ENCODE measurements around the gene FBXW7.

The FBXW7 gene

DNA sequence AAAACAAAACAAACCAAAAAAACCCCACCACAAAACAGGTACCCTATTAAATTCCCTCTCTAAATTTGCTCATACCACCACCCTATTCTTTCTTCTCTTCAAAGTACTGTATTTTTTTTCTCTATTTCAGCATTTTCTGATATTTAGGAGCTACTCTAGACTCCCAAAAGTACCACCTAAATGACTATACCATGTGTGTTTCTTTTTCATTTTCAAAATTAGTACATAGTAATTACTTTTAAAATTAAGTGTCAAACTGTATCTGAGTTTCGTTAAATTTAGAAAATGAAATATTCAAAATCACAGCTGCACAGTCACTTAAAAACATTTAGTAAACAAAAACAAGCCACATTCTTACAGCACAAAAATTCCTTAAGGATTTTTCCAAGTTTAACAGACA, 161.7 kb downstream of the FBXW7 start:
- H3K27ac ChIP-seq (ENCODE audit: low read depth, low read length) = no peak overlapping the region
- no peaks in the 10 kb centered on the region for H3K4me1 ChIP-seq (ENCODE audit: control insufficient read depth, insufficient read depth, low read length)
- no peaks in the 10 kb centered on the region for H3K9me3 ChIP-seq (ENCODE audit: control insufficient read depth, insufficient read depth, low read depth, low read length)
- H3K9ac ChIP-seq (ENCODE audit: low read length) = no peak overlapping the region
- H3K27me3 ChIP-seq (ENCODE audit: control insufficient read depth, insufficient read depth, low read length) = no peaks in the 10 kb centered on the region
- no peak overlapping the region for H3K4me3 ChIP-seq (ENCODE audit: low read depth, low read length)
- no peaks in the 10 kb centered on the region for H3K36me3 ChIP-seq (ENCODE audit: control insufficient read depth, insufficient read depth, low read length)

GRCh38 chr4:152372444-152372843, 163.4 kb downstream of the FBXW7 start:
- no peak overlapping the region for H3K9ac ChIP-seq (ENCODE audit: low read length)
- no peaks in the 10 kb centered on the region for H3K9me3 ChIP-seq (ENCODE audit: control insufficient read depth, insufficient read depth, low read depth, low read length)
- no peaks in the 10 kb centered on the region for H3K4me1 ChIP-seq (ENCODE audit: control insufficient read depth, insufficient read depth, low read length)
- no peaks in the 10 kb centered on the region for H3K36me3 ChIP-seq (ENCODE audit: control insufficient read depth, insufficient read depth, low read length)
- no peaks in the 10 kb centered on the region for H3K27me3 ChIP-seq (ENCODE audit: control insufficient read depth, insufficient read depth, low read length)
- no peak overlapping the region for H3K27ac ChIP-seq (ENCODE audit: low read depth, low read length)
- no peak overlapping the region for H3K4me3 ChIP-seq (ENCODE audit: low read depth, low read length)

- H3K9me3 ChIP-seq (ENCODE audit: control insufficient read depth, insufficient read depth, low read depth, low read length) = no peaks in the 10 kb centered on the region
- no peak overlapping the region for H3K4me3 ChIP-seq (ENCODE audit: low read depth, low read length)
- no peaks in the 10 kb centered on the region for H3K27me3 ChIP-seq (ENCODE audit: control insufficient read depth, insufficient read depth, low read length)
- no peak overlapping the region for H3K9ac ChIP-seq (ENCODE audit: low read length)
- H3K27ac ChIP-seq (ENCODE audit: low read depth, low read length) = no peak overlapping the region
- no peaks in the 10 kb centered on the region for H3K36me3 ChIP-seq (ENCODE audit: control insufficient read depth, insufficient read depth, low read length)
- no peaks in the 10 kb centered on the region for H3K4me1 ChIP-seq (ENCODE audit: control insufficient read depth, insufficient read depth, low read length)
These were observed 166.0 kb downstream of the FBXW7 start for GRCh38 chr4:152369902-152370295.

DNA sequence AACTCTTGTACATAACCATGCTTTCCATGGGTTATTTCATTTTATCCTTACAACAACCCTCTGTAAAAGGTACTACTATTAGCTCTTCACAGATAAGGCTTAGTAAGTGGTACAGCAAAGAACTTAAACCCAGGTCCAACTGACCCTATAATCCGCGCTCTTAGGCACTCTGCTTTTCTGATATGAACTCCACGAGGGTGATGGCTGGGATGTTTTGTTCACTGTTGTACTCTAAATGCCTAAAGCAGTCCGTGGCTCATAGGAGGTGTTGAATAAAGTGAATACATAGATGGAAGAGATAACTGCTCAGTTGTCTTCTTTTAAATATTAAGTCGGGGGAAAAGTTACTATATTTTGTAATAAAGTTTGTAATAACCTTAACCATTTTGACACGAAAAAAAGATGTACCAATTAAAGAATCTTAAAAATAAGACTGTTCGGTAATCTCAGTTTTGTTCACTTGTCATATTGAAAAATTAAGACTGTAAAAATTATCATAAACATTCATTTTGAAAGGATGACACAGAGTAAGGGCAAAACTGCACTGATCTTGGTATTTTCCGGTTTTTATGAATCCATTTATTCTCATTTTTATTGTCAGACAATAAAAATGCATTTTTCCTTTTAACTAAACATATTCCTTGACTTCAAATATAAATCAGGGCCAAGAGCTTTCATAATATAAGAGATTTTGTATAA, 166.5 kb downstream of the FBXW7 start:
- no peaks in the 10 kb centered on the region for H3K27me3 ChIP-seq (ENCODE audit: control insufficient read depth, insufficient read depth, low read length)
- H3K9ac ChIP-seq (ENCODE audit: low read length) = no peak overlapping the region
- no peak overlapping the region for H3K27ac ChIP-seq (ENCODE audit: low read depth, low read length)
- H3K36me3 ChIP-seq (ENCODE audit: control insufficient read depth, insufficient read depth, low read length) = no peaks in the 10 kb centered on the region
- H3K4me1 ChIP-seq (ENCODE audit: control insufficient read depth, insufficient read depth, low read length) = no peaks in the 10 kb centered on the region
- no peak overlapping the region for H3K4me3 ChIP-seq (ENCODE audit: low read depth, low read length)
- no peaks in the 10 kb centered on the region for H3K9me3 ChIP-seq (ENCODE audit: control insufficient read depth, insufficient read depth, low read depth, low read length)

- no peaks in the 10 kb centered on the region for H3K4me1 ChIP-seq (ENCODE audit: control insufficient read depth, insufficient read depth, low read length)
- no peak overlapping the region for H3K9ac ChIP-seq (ENCODE audit: low read length)
- H3K4me3 ChIP-seq (ENCODE audit: low read depth, low read length) = no peak overlapping the region
- no peaks in the 10 kb centered on the region for H3K9me3 ChIP-seq (ENCODE audit: control insufficient read depth, insufficient read depth, low read depth, low read length)
- H3K27me3 ChIP-seq (ENCODE audit: control insufficient read depth, insufficient read depth, low read length) = no peaks in the 10 kb centered on the region
- no peak overlapping the region for H3K27ac ChIP-seq (ENCODE audit: low read depth, low read length)
- no peaks in the 10 kb centered on the region for H3K36me3 ChIP-seq (ENCODE audit: control insufficient read depth, insufficient read depth, low read length)
These were observed 167.9 kb downstream of the FBXW7 start for GRCh38 chr4:152368001-152368400.

DNA sequence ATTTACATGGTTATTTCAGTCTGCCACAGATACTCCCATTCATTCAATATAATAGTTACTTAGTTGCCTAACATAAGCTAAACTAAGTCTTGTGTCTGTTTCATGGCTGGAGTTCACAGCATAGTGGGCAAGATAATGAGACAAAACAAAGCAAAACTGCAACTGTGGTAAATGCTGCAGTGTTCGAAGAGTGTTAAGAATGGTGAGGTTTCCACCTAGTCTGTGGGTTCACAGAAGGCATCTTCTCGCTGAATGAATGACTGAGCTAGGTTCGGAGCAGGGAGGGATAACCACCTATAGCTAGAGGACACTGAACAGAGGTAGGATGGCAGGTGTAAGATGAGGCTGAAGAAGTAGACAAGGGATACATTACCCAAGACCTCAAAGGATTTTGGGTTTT, 171.0 kb downstream of the FBXW7 start:
- H3K27me3 ChIP-seq (ENCODE audit: control insufficient read depth, insufficient read depth, low read length) = no peaks in the 10 kb centered on the region
- no peaks in the 10 kb centered on the region for H3K4me1 ChIP-seq (ENCODE audit: control insufficient read depth, insufficient read depth, low read length)
- H3K4me3 ChIP-seq (ENCODE audit: low read depth, low read length) = no peak overlapping the region
- H3K36me3 ChIP-seq (ENCODE audit: control insufficient read depth, insufficient read depth, low read length) = no peaks in the 10 kb centered on the region
- H3K9ac ChIP-seq (ENCODE audit: low read length) = no peak overlapping the region
- no peaks in the 10 kb centered on the region for H3K9me3 ChIP-seq (ENCODE audit: control insufficient read depth, insufficient read depth, low read depth, low read length)
- no peak overlapping the region for H3K27ac ChIP-seq (ENCODE audit: low read depth, low read length)

DNA sequence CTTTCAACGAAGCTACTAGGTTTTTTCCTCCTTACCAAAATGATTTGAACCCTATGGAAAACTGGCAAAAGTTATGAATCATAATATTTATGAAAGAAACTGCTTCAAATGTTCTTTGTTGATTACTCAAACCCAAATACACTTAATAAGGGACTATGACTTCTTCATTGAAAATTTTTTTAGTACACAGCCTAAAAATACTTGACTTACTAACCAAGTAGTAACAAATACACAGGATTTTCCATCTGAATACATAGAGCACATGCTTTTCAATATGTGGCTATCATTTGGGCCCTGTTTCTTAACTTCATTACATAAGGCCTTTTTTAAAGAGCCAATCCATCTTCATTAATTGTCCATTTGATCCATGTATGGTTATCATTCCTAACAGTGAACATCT, 171.5 kb downstream of the FBXW7 start:
- H3K27ac ChIP-seq (ENCODE audit: low read depth, low read length) = no peak overlapping the region
- H3K27me3 ChIP-seq (ENCODE audit: control insufficient read depth, insufficient read depth, low read length) = no peaks in the 10 kb centered on the region
- no peaks in the 10 kb centered on the region for H3K4me1 ChIP-seq (ENCODE audit: control insufficient read depth, insufficient read depth, low read length)
- H3K9ac ChIP-seq (ENCODE audit: low read length) = no peak overlapping the region
- no peak overlapping the region for H3K4me3 ChIP-seq (ENCODE audit: low read depth, low read length)
- H3K36me3 ChIP-seq (ENCODE audit: control insufficient read depth, insufficient read depth, low read length) = no peaks in the 10 kb centered on the region
- H3K9me3 ChIP-seq (ENCODE audit: control insufficient read depth, insufficient read depth, low read depth, low read length) = no peaks in the 10 kb centered on the region

DNA sequence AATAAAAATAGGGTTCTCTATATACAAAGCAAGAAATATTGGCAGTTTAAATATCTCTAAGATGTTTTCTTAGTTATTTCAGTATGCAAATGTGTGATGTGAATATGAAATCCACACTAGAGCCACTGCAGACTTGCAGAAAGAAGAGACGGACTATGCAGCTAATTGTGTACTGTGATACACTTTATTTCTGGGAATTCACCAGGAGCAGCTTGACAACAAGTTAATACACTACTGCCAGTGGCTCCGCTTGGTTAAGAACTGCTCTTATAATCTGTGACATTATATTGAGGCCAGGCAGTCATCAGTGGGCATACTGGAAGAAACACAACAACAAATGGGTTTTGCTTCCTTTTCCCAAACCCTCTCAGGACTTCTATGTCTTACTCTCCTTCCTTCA, 172.0 kb downstream of the FBXW7 start:
- H3K4me3 ChIP-seq (ENCODE audit: low read depth, low read length) = no peak overlapping the region
- no peaks in the 10 kb centered on the region for H3K4me1 ChIP-seq (ENCODE audit: control insufficient read depth, insufficient read depth, low read length)
- H3K27me3 ChIP-seq (ENCODE audit: control insufficient read depth, insufficient read depth, low read length) = no peaks in the 10 kb centered on the region
- H3K9ac ChIP-seq (ENCODE audit: low read length) = no peak overlapping the region
- no peaks in the 10 kb centered on the region for H3K9me3 ChIP-seq (ENCODE audit: control insufficient read depth, insufficient read depth, low read depth, low read length)
- no peak overlapping the region for H3K27ac ChIP-seq (ENCODE audit: low read depth, low read length)
- H3K36me3 ChIP-seq (ENCODE audit: control insufficient read depth, insufficient read depth, low read length) = no peaks in the 10 kb centered on the region

DNA sequence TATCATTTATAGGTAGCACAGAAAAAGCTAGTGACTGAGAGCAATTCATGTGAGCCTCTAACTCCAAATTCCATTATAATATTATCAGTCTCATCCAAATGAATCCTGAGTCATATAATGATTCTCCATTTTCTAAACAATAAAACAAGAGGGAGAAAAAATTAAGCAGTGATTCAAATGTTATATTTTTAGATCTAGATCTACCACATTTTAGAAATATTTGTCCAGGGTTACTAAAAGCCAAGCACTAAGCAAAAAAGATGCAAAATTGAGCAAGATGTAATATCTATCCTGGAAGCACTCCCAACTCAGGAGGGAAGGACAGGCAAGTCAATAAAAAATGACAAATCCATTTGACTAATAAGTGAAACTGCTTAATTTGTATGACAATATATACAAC, 172.8 kb downstream of the FBXW7 start:
- no peak overlapping the region for H3K4me3 ChIP-seq (ENCODE audit: low read depth, low read length)
- no peaks in the 10 kb centered on the region for H3K36me3 ChIP-seq (ENCODE audit: control insufficient read depth, insufficient read depth, low read length)
- no peaks in the 10 kb centered on the region for H3K4me1 ChIP-seq (ENCODE audit: control insufficient read depth, insufficient read depth, low read length)
- H3K27ac ChIP-seq (ENCODE audit: low read depth, low read length) = no peak overlapping the region
- no peaks in the 10 kb centered on the region for H3K9me3 ChIP-seq (ENCODE audit: control insufficient read depth, insufficient read depth, low read depth, low read length)
- no peak overlapping the region for H3K9ac ChIP-seq (ENCODE audit: low read length)
- H3K27me3 ChIP-seq (ENCODE audit: control insufficient read depth, insufficient read depth, low read length) = no peaks in the 10 kb centered on the region

- H3K4me1 ChIP-seq (ENCODE audit: control insufficient read depth, insufficient read depth, low read length) = no peaks in the 10 kb centered on the region
- H3K9me3 ChIP-seq (ENCODE audit: control insufficient read depth, insufficient read depth, low read depth, low read length) = no peaks in the 10 kb centered on the region
- H3K9ac ChIP-seq (ENCODE audit: low read length) = no peak overlapping the region
- H3K27ac ChIP-seq (ENCODE audit: low read depth, low read length) = no peak overlapping the region
- H3K36me3 ChIP-seq (ENCODE audit: control insufficient read depth, insufficient read depth, low read length) = no peaks in the 10 kb centered on the region
- H3K4me3 ChIP-seq (ENCODE audit: low read depth, low read length) = no peak overlapping the region
- no peaks in the 10 kb centered on the region for H3K27me3 ChIP-seq (ENCODE audit: control insufficient read depth, insufficient read depth, low read length)
These were observed 175.9 kb downstream of the FBXW7 start for GRCh38 chr4:152360045-152360410.

GRCh38 chr4:152359208-152360044, 176.5 kb downstream of the FBXW7 start:
- H3K9me3 ChIP-seq (ENCODE audit: control insufficient read depth, insufficient read depth, low read depth, low read length) = no peaks in the 10 kb centered on the region
- H3K27ac ChIP-seq (ENCODE audit: low read depth, low read length) = no peak overlapping the region
- H3K27me3 ChIP-seq (ENCODE audit: control insufficient read depth, insufficient read depth, low read length) = no peaks in the 10 kb centered on the region
- no peak overlapping the region for H3K9ac ChIP-seq (ENCODE audit: low read length)
- H3K4me3 ChIP-seq (ENCODE audit: low read depth, low read length) = no peak overlapping the region
- H3K4me1 ChIP-seq (ENCODE audit: control insufficient read depth, insufficient read depth, low read length) = no peaks in the 10 kb centered on the region
- H3K36me3 ChIP-seq (ENCODE audit: control insufficient read depth, insufficient read depth, low read length) = no peaks in the 10 kb centered on the region
